Testis (tissue), 3 donors: ENCODE measurements around the gene TPO. TPM values are rescaled to one million over a fixed set of nuclear protein-coding genes. Genes with fewer than 3 reads are reported as not detected.

ENCODE experiments used
- DNase-seq: peaks from one replicate; pipeline ENCODE4 v3.0.0-alpha.2; 2019
- H3K27ac ChIP-seq, 2 donors: fragments of 200-600 bp; sonication (generic); one replicate each; pipeline ENCODE4 v1.5.1; 2019
- H3K27me3 ChIP-seq: fragments of 200-600 bp; sonication (generic); one replicate; pipeline ENCODE4 v1.5.1; 2019
- H3K36me3 ChIP-seq: fragments of 200-600 bp; sonication (generic); one replicate; pipeline ENCODE4 v1.5.1; 2017; ENCODE audit warnings: low read depth; ENCODE audit errors: missing control alignments
- H3K4me1 ChIP-seq: fragments of 200-600 bp; sonication (generic); one replicate; pipeline ENCODE4 v1.5.1; 2019
- H3K4me3 ChIP-seq, 2 donors: fragments of 200-600 bp; sonication (generic); one replicate each; pipeline ENCODE4 v1.5.1; 2017 to 2019
- H3K9me3 ChIP-seq: fragments of 200-600 bp; sonication (generic); one replicate; pipeline ENCODE4 v1.5.1; 2017
- POLR2A ChIP-seq: fragments of 450-650 bp; IDR thresholded peaks from one replicate; pipeline ENCODE4 v1.6.1; 2017; ENCODE audit warnings: antibody characterized with exemption, mild to moderate bottlenecking, moderate library complexity
- WGBS, 2 donors: methylation state at CpG; one replicate each; pipeline ENCODE4 v1.1.5; 2018; 5-methylcytosine and 5-hydroxymethylcytosine counted together
- intact Hi-C: fragments of 100-400 bp; cut with DNase I; formaldehyde crosslinking; loops from one replicate; pipeline ENCODE4 v1.15.1; 2023; ENCODE audit warnings: low total_unique reads
- polyA plus RNA-seq: library from polyadenylated mRNA; stranded (reverse); fragments of 350-450 nt; fragmentation: Illumina TruSeq; extraction: RNeasy Lipid Tissue Mini Kit (QIAGEN cat#74804); gene quantifications from one replicate; pipeline ENCODE4 v1.2.3, GENCODE V29; 2014; ENCODE audit warnings: low read depth, low replicate concordance; ENCODE audit not compliant: insufficient read depth
- total RNA-seq, 2 donors: library from RNA; depleted of rRNA; stranded (reverse); fragments of >200 nt; gene quantifications; one replicate each; pipeline ENCODE4 v1.2.3, GENCODE V29; 2016
- TF ChIP-seq, protein P1 (sequence below), 3 experiments: fragments of 450-650 bp in 2 of 3; fragments of 200-600 bp in 1 of 3; sonication (generic) in 1 of 3; IDR thresholded peaks; one replicate each; pipeline ENCODE4 v1.5.1; 2016 to 2019; ENCODE audit warnings: antibody characterized with exemption in 3 of 3, mild to moderate bottlenecking in 2 of 3, moderate library complexity in 1 of 3

TPO gene
- total and polyA plus RNA-seq, 3 donors from 2014 or later, result 2.9 to 5.6 (median 2.9) TPM

DNA sequence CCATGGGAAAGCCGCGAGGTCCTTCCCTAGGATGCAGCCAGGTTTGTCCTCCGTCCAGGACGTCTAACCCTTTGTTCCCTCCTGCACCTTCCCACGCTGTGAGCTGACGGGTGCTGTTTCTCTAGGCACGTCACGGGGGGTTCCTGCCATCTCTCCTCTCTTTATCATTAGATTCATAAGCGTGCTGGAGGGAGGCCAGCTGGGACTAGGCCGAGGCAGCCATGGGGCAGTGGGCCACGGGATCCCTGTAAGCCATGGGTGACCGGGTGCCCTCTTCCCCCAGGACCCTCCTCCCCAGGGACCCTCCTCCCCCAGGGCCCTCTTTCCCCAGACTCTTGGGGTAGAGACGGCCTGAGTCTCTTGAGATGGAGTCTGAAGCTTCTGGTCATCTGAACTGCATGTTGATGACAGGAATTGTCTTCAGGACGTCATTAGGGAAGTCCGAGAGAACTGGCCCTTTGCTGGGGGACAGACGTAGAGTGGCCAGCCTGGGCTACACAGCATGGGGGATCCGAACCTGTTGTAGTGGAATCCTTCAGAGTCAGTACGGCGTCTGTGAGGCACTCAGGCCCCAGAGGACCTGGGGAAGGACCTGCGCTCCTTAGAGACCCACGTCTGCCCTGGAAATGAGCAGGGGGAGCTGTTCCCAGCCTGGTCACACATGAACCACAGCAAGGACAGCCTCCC is 108.1 kb downstream of the TPO start:
- H3K4me1 ChIP-seq, result no peaks in the 10 kb centered on the region
- no peaks in the 10 kb centered on the region for H3K36me3 ChIP-seq
- H3K27me3 ChIP-seq, result no peaks in the 10 kb centered on the region
- intact Hi-C loops, result no loop called here
- no peak overlapping the region for H3K4me3 ChIP-seq
- H3K9me3 ChIP-seq, result no peaks in the 10 kb centered on the region
- H3K27ac ChIP-seq, result no peak overlapping the region
- no peak for DNase-seq
- WGBS, 2 donors, result 88 to 89% methylated on average over 21 of the region's 21 CpGs
- no peak for TF ChIP-seq POLR2A
- TF ChIP-seq, protein P1, sequence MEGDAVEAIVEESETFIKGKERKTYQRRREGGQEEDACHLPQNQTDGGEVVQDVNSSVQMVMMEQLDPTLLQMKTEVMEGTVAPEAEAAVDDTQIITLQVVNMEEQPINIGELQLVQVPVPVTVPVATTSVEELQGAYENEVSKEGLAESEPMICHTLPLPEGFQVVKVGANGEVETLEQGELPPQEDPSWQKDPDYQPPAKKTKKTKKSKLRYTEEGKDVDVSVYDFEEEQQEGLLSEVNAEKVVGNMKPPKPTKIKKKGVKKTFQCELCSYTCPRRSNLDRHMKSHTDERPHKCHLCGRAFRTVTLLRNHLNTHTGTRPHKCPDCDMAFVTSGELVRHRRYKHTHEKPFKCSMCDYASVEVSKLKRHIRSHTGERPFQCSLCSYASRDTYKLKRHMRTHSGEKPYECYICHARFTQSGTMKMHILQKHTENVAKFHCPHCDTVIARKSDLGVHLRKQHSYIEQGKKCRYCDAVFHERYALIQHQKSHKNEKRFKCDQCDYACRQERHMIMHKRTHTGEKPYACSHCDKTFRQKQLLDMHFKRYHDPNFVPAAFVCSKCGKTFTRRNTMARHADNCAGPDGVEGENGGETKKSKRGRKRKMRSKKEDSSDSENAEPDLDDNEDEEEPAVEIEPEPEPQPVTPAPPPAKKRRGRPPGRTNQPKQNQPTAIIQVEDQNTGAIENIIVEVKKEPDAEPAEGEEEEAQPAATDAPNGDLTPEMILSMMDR (IDR thresholded peaks at IDR 0.05), result no peak

DNA sequence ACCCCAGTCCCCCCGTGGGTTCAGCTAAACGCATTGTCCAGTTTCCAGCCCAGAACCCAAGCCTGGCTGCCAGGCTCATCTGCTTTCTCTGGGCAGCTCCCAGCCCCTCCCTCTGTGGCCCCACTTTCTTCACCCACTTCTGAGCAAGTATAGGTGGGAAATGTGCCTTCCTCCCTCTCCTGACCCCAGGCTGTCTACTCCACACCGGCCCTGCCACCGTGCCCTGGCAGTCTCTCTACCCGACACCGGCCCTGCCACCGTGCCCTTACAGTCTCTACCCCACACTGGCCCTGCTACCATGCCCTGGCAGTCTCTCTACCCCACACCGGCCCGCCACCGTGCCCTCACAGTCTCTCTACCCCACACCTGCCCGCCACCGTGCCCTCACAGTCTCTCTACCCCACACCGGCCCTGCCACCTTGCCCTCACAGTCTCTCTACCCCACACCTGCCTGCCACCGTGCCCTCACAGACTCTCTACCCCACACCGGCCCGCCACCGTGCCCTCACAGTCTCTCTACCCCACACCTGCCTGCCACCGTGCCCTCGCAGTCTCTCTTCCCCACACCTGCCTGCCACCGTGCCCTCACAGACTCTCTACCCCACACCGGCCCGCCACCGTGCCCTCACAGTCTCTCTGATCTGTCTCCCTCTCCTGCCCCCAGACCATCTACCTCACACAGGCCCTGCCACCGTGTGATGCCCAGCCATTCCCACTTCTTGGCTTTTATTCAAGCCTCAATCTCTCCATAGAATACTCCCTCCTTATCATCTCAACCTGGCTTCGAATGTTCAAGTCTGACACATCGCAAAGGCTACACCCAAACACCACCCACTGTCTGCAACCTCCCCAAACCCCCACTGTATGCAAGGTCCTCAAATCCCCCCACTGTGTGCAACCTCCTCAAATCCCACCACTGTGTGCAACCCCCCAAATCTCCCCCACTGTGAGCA is 108.9 kb downstream of the TPO start:
- no peaks in the 10 kb centered on the region for H3K36me3 ChIP-seq
- 89 to 91% methylated on average over 25 to 26 of the region's 26 CpGs for WGBS, 2 donors
- no peak for DNase-seq
- H3K27ac ChIP-seq, result no peak overlapping the region
- no peak for TF ChIP-seq POLR2A
- TF ChIP-seq, protein P1 (IDR thresholded peaks at IDR 0.05), result no peak
- no peaks in the 10 kb centered on the region for H3K4me1 ChIP-seq
- intact Hi-C loops, result no loop called here
- H3K9me3 ChIP-seq, result no peaks in the 10 kb centered on the region
- no peaks in the 10 kb centered on the region for H3K27me3 ChIP-seq
- no peak overlapping the region for H3K4me3 ChIP-seq

DNA sequence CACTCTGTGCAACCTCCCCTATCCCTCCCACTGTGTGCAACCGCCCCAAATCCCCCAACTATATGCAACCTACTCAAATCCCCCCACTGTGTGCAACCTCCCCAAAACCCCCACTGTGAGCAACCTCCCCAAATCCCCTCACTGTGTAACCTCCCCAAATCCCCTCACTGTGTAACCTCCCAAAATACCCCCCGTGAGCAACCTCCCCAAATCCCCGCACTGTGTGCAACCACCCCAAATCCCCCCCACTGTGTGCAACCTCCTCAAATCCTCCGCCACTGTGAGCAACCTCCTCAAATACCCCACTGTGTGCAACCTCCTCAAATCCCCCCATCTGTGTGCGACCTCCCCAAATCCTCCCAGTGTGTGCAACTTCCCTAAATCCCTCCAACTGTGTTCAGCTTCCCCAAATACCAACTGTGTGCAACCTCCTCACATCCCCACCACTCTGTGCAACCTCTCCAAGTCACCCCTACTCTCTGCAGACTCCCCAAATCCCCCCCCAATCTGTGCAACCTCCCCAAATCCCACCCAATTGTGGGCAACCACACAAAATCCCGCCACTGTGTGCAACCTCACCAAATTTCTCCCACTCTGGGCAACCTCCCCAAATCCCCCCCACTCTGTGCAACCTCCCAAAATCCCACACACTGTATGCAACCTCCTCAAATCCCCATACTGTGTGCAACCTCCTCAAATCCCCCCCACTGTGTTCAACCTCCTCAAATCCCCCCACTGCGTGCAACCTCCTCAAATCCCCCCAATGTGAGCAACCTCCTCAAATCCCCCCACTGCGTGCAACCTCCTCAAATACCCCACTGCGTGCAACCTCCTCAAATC is 114.1 kb downstream of the TPO start:
- Histone ChIP-seq H3K4me1 (no peaks in the 10 kb centered on the region), H3K4me3 (no peak overlapping the region), H3K27ac (no peak overlapping the region), H3K36me3 (no peaks in the 10 kb centered on the region), H3K27me3 (no peaks in the 10 kb centered on the region), H3K9me3 (no peaks in the 10 kb centered on the region)
- intact Hi-C loops, result no loop called here
- 64 to 70% methylated on average over 9 of the region's 9 CpGs for WGBS, 2 donors
- DNase-seq, result no peak
- no peak for TF ChIP-seq POLR2A

DNA sequence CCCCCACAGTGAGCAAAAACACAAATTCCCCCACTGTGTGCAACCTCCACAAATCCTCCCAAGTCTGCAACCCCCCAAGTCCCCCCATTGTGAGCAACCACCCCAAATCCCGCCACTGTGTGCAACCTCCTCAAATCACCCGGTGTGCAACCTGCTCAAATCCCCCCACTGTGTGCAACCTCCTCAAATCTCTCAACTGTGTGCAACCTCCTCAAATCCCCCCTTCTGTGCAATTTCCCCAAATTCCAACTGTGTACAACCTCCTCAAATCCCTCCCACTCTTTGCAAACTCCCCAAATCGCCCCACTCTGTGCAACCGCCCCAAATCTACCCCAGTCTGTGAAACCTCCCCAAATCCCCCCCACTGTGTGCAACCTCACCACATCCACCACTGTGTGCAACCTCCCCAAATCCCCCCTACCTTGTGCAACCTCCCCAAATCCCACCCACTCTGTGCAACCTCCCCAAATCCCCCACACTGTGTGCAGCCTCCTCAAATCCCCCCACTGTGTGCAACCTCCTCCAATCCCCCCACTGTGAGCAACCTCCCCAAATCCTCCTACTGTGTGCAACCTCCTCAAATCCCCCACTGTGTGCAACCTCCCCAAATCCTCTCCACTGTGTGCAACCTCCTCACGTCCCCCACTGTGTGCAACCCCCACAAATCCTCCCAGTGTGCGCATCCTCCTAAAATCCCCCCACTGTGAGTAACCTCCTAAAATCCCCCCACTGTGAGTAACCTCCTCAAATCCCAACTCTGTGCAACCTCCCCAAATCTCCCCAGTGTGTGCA is 115.2 kb downstream of the TPO start:
- H3K9me3 ChIP-seq, result no peaks in the 10 kb centered on the region
- TF ChIP-seq POLR2A, result no peak
- TF ChIP-seq, protein P1 (IDR thresholded peaks at IDR 0.05), result no peak
- 57 to 59% methylated on average over 6 of the region's 6 CpGs for WGBS, 2 donors
- DNase-seq, result no peak
- no peak overlapping the region for H3K27ac ChIP-seq
- H3K4me3 ChIP-seq, result no peak overlapping the region
- no peaks in the 10 kb centered on the region for H3K4me1 ChIP-seq
- no peaks in the 10 kb centered on the region for H3K36me3 ChIP-seq
- intact Hi-C loops, result no loop called here
- no peaks in the 10 kb centered on the region for H3K27me3 ChIP-seq
